ENCODE measurements around the gene C9orf153.

- TF ChIP-seq, protein P1, sequence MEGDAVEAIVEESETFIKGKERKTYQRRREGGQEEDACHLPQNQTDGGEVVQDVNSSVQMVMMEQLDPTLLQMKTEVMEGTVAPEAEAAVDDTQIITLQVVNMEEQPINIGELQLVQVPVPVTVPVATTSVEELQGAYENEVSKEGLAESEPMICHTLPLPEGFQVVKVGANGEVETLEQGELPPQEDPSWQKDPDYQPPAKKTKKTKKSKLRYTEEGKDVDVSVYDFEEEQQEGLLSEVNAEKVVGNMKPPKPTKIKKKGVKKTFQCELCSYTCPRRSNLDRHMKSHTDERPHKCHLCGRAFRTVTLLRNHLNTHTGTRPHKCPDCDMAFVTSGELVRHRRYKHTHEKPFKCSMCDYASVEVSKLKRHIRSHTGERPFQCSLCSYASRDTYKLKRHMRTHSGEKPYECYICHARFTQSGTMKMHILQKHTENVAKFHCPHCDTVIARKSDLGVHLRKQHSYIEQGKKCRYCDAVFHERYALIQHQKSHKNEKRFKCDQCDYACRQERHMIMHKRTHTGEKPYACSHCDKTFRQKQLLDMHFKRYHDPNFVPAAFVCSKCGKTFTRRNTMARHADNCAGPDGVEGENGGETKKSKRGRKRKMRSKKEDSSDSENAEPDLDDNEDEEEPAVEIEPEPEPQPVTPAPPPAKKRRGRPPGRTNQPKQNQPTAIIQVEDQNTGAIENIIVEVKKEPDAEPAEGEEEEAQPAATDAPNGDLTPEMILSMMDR (IDR thresholded peaks at IDR 0.05): no peak
- TF ChIP-seq FOXJ3 (CRISPR knock-in tag; IDR thresholded peaks at IDR 0.05): no peak
These were observed 2.1 kb downstream of the C9orf153 start for GRCh38 chr9:86257391-86257790.
